ENCODE data around the gene SPEM3. TPM values are rescaled to one million over a fixed set of nuclear protein-coding genes. Genes with fewer than 3 reads are reported as not detected.

The SPEM3 gene
- total and polyA plus RNA-seq, 2 donors (not counting 3 experiments of a cell fraction or from before 2014, with no cell fraction given) = not detected

GRCh38 chr17:7431231-7431630, 2.6 kb downstream of the SPEM3 start:
- ChIA-PET CTCF (interaction anchor here (1.3 to 1.5 kb wide), 2 partner anchors 11 to 76 kb away, joined by 3 to 5 read pairs; partner anchors contain the start of gene SPEM1), POLR2A (interaction anchor here (0.6 kb wide), 1 partner anchor 25 kb away, joined by 10 read pairs; no protein-coding TSS in a partner anchor)
- Histone ChIP-seq H3K4me1 (ENCODE audit: control insufficient read depth, extremely low read depth, insufficient read depth, low read length) (peaks cover 10% of the 10 kb centered on the region), H3K4me3 (replicated peaks in 1 of 3; ENCODE audit: insufficient read depth in 1 of 3, low read depth in 1 of 3, low read length in 3 of 3) (no peak overlapping the region), H3K4me2 (ENCODE audit: insufficient read depth, low read length) (no peak overlapping the region), H4K20me1 (replicated peaks; ENCODE audit: control insufficient read depth, extremely low read depth, insufficient read depth, low read length) (no peaks in the 10 kb centered on the region), H3K27me3 (ENCODE audit: control insufficient read depth in 2 of 2, insufficient read depth in 2 of 2, low read length in 2 of 2) (no peaks in the 10 kb centered on the region), H3K27ac (ENCODE audit: insufficient read depth, low read depth, low read length) (no peak overlapping the region), H2AFZ (ENCODE audit: low read depth, low read length) (no peak overlapping the region), H3K79me2 (ENCODE audit: control insufficient read depth, insufficient read depth, low read length) (no peaks in the 10 kb centered on the region), H3K9me3 (replicated peaks; ENCODE audit: control insufficient read depth, insufficient read depth, low read length) (no peaks in the 10 kb centered on the region), H3K9ac (replicated peaks; ENCODE audit: extremely low read depth, insufficient read depth, low read length) (no peak overlapping the region), H3K36me3 (ENCODE audit: control insufficient read depth in 2 of 2, extremely low read depth in 1 of 2, insufficient read depth in 2 of 2, low read length in 2 of 2) (no peaks in the 10 kb centered on the region), H3K9me1 (replicated peaks; ENCODE audit: control insufficient read depth, extremely low read depth, insufficient read depth, low read length) (no peaks in the 10 kb centered on the region)
- TF ChIP-seq EZH2 (IDR thresholded peaks at IDR 0.05; ENCODE audit: borderline replicate concordance, low read depth, low read length, severe bottlenecking) (no peak), POLR2AphosphoS5 (IDR thresholded peaks at IDR 0.05; ENCODE audit: insufficient read depth, low read depth, low read length) (no peak), JUN (IDR thresholded peaks at IDR 0.05; ENCODE audit: borderline replicate concordance, insufficient read depth, insufficient read length, low read depth) (no peak), FOS (IDR thresholded peaks at IDR 0.05; ENCODE audit: borderline replicate concordance, insufficient read depth, low read length) (no peak), MYC (IDR thresholded peaks at IDR 0.05; ENCODE audit: low read depth, low read length) (no peak), MAX (IDR thresholded peaks at IDR 0.05; ENCODE audit: insufficient read depth, insufficient read length) (no peak), CTCF (IDR thresholded peaks at IDR 0.05; ENCODE audit: extremely low read depth in 1 of 2, insufficient read depth in 1 of 2, low read depth in 1 of 2, low read length in 2 of 2) (no peak), GATA2 (IDR thresholded peaks at IDR 0.05; ENCODE audit: insufficient read depth, insufficient read length, low read depth, low read length) (no peak), POLR2A (IDR thresholded peaks at IDR 0.05; ENCODE audit: low read depth, low read length) (no peak)
- BruUV-seq (replicated peaks) = no TSS peak
- dilution Hi-C loops (cut with MboI; ENCODE audit: extremely low pct_ligation_motif_present, low sequenced_read_pairs) = no loop called here
- intact Hi-C loops (cut with micrococcal nuclease) = no loop called here
- no peak for DNase-seq (ENCODE audit: low read depth, low spot score)
- FAIRE-seq = no peak

All from endothelial cell of umbilical vein (primary cell).